GM18526 (cell line): ENCODE data around the gene SLC40A1.

Source experiments
- POLR2A ChIP-seq: IDR thresholded peaks from 3 replicates; pipeline ENCODE4 v1.6.1; 2011; ENCODE audit not compliant: insufficient read length; ENCODE audit errors: extremely low read depth

SLC40A1 gene

GRCh38 chr2:189609853-189610252 lies 29.3 kb upstream of the SLC40A1 start:
- TF ChIP-seq POLR2A: no peak

- no peak for TF ChIP-seq POLR2A
These were observed 28.8 kb upstream of the SLC40A1 start for GRCh38 chr2:189609423-189609816.

- no peak for TF ChIP-seq POLR2A
These were observed 28.3 kb upstream of the SLC40A1 start for GRCh38 chr2:189608795-189609422.

GRCh38 chr2:189608170-189608569 lies 27.6 kb upstream of the SLC40A1 start:
- no peak for TF ChIP-seq POLR2A

- TF ChIP-seq POLR2A: no peak
These were observed 21.6 kb upstream of the SLC40A1 start for GRCh38 chr2:189602233-189602632.

GRCh38 chr2:189601043-189601442 lies 20.5 kb upstream of the SLC40A1 start:
- TF ChIP-seq POLR2A: no peak

- no peak for TF ChIP-seq POLR2A
These were observed 18.7 kb upstream of the SLC40A1 start for GRCh38 chr2:189599245-189599644.

GRCh38 chr2:189595417-189595816 lies 14.8 kb upstream of the SLC40A1 start:
- TF ChIP-seq POLR2A: no peak

- TF ChIP-seq POLR2A: no peak
These were observed 13.7 kb upstream of the SLC40A1 start for GRCh38 chr2:189594305-189594704.

- no peak for TF ChIP-seq POLR2A
These were observed 12.5 kb upstream of the SLC40A1 start for GRCh38 chr2:189593115-189593514.

- no peak for TF ChIP-seq POLR2A
These were observed 11.9 kb upstream of the SLC40A1 start for GRCh38 chr2:189592353-189592984.

GRCh38 chr2:189587780-189588179 lies 7.2 kb upstream of the SLC40A1 start:
- TF ChIP-seq POLR2A: no peak

GRCh38 chr2:189585226-189585756 lies 4.7 kb upstream of the SLC40A1 start:
- TF ChIP-seq POLR2A: no peak

GRCh38 chr2:189584686-189585085 lies 4.1 kb upstream of the SLC40A1 start:
- no peak for TF ChIP-seq POLR2A

- TF ChIP-seq POLR2A: no peak
These were observed 2.9 kb upstream of the SLC40A1 start for GRCh38 chr2:189583227-189584198.

- no peak for TF ChIP-seq POLR2A
These were observed 2.2 kb upstream of the SLC40A1 start for GRCh38 chr2:189582809-189583192.
